Left renal cortex interstitium (tissue), 4 donors: ENCODE measurements around the gene GPR137. TPM values are rescaled to one million over a fixed set of nuclear protein-coding genes. Genes with fewer than 3 reads are reported as not detected.
A peak's percentile ranks its signal among the peaks of the same experiment; 100 is the strongest.
"Not testable (repeated sequence)": the region's sequence is repeated elsewhere in the genome, so short reads cannot be mapped to it uniquely, and the experiment has no call there.

Source experiments
- DNase-seq, 4 donors: peaks; one replicate each; pipeline ENCODE4 v3.0.0-alpha.2; 2013; ENCODE audit warnings: low read depth in 4 of 4, low spot score in 2 of 4, missing footprints in 1 of 4
- polyA plus RNA-seq, 4 donors: library from polyadenylated mRNA; unstranded; fragments of 120-200 nt; gene quantifications; one replicate each; pipeline ENCODE4 v1.2.1, GENCODE V29; 2013; ENCODE audit not compliant: insufficient read length in 4 of 4

Gene GPR137
- polyA plus RNA-seq, 4 donors = 25.6 to 52.9 (median 40.4) TPM

GRCh38 chr11:64316672-64317324 lies 31.1 kb downstream of the GPR137 start:
- DNase-seq = no peak

- DNase-seq = peak; percentile 80 to 94 (median 93)
Observed at GRCh38 chr11:64317325-64317960, 31.8 kb downstream of the GPR137 start, which contains the start of gene TRMT112. TSS of gene TRMT112 (minus strand) at chr11:64317559. CDS start at chr11:64317526, 33 bp downstream.

GRCh38 chr11:64317961-64318765 lies 32.5 kb downstream of the GPR137 start, which contains the start of gene PRDX5:
TSS of gene PRDX5 (plus strand) at chr11:64318121. CDS start at chr11:64318216, 95 bp downstream.
- DNase-seq = peak; percentile 88 to 94 (median 90)

- no peak for DNase-seq
Observed at GRCh38 chr11:64318766-64319761, 33.4 kb downstream of the GPR137 start.

- DNase-seq = no peak
Observed at GRCh38 chr11:64320556-64320955, 34.9 kb downstream of the GPR137 start.

GRCh38 chr11:64321026-64321425 lies 35.4 kb downstream of the GPR137 start:
- no peak for DNase-seq

- DNase-seq = no peak
Observed at GRCh38 chr11:64321533-64321932, 35.9 kb downstream of the GPR137 start.

- DNase-seq = no peak
Observed at GRCh38 chr11:64322925-64323260, 37.2 kb downstream of the GPR137 start.

- DNase-seq = no peak
Observed at GRCh38 chr11:64323373-64323772, 37.7 kb downstream of the GPR137 start.

GRCh38 chr11:64323984-64324383 lies 38.3 kb downstream of the GPR137 start:
- not testable (repeated sequence) for DNase-seq

- DNase-seq = no peak
Observed at GRCh38 chr11:64324692-64325469, 39.2 kb downstream of the GPR137 start.

GRCh38 chr11:64327375-64327774 lies 41.7 kb downstream of the GPR137 start:
- DNase-seq = no peak

GRCh38 chr11:64327993-64328392 lies 42.3 kb downstream of the GPR137 start:
- no peak for DNase-seq

- no peak for DNase-seq
Observed at GRCh38 chr11:64330888-64331287, 45.2 kb downstream of the GPR137 start.

GRCh38 chr11:64331569-64332371 lies 46.1 kb downstream of the GPR137 start:
- DNase-seq = no peak

GRCh38 chr11:64333556-64333955 lies 47.9 kb downstream of the GPR137 start:
- no peak for DNase-seq

GRCh38 chr11:64334764-64335735 lies 49.4 kb downstream of the GPR137 start:
- DNase-seq = no peak
